Measurements from ENCODE around the gene PNPO.

DNA sequence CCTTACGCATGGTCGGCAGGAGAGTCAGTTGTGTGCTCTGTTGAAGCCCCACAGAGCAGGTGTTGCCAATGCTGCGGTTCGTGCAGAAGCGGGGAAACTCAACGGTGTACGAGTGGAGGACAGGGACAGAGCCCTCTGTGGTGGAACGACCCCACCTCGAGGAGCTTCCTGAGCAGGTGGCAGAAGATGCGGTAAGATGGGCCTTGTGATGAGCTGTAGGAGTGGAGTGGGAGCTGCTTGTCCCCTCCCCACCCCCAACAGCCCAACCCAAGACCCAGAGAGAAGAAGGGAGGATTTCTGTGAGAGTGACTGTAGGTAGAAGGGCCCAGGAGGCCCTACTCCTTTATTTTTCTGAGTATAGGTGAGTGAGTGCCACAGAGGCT is 34.4 kb downstream of the PNPO start:
- no peak for TF ChIP-seq EZH2 (IDR thresholded peaks at IDR 0.05; ENCODE audit: borderline replicate concordance, low read length)
- TF ChIP-seq, protein P1, sequence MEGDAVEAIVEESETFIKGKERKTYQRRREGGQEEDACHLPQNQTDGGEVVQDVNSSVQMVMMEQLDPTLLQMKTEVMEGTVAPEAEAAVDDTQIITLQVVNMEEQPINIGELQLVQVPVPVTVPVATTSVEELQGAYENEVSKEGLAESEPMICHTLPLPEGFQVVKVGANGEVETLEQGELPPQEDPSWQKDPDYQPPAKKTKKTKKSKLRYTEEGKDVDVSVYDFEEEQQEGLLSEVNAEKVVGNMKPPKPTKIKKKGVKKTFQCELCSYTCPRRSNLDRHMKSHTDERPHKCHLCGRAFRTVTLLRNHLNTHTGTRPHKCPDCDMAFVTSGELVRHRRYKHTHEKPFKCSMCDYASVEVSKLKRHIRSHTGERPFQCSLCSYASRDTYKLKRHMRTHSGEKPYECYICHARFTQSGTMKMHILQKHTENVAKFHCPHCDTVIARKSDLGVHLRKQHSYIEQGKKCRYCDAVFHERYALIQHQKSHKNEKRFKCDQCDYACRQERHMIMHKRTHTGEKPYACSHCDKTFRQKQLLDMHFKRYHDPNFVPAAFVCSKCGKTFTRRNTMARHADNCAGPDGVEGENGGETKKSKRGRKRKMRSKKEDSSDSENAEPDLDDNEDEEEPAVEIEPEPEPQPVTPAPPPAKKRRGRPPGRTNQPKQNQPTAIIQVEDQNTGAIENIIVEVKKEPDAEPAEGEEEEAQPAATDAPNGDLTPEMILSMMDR (IDR thresholded peaks at IDR 0.05; ENCODE audit: low read length), result no peak

All from OCI-LY1 (cell line).